ENCODE data around the gene NBPF3. TPM values are rescaled to one million over a fixed set of nuclear protein-coding genes. Genes with fewer than 3 reads are reported as not detected.
"Not testable (repeated sequence)": the region's sequence is repeated elsewhere in the genome, so short reads cannot be mapped to it uniquely, and the experiment has no call there.

NBPF3 gene
- total and polyA plus RNA-seq, 2 donors from 2014 or later: 5.5 to 12.0 TPM

GRCh38 chr1:21392587-21393263, 47.2 kb upstream of the NBPF3 start:
- Histone ChIP-seq H3K9ac (ENCODE audit: low read length in 3 of 3) (no peak overlapping the region), H3K4me1 (ENCODE audit: control insufficient read depth in 2 of 3, insufficient read depth in 2 of 3, low read depth in 1 of 3, low read length in 3 of 3) (no peaks in the 10 kb centered on the region), H3K4me3 (ENCODE audit: low read length in 3 of 3) (no peak overlapping the region), H3K9me3 (ENCODE audit: control insufficient read depth in 2 of 3, insufficient read depth in 1 of 3, low read length in 3 of 3) (no peaks in the 10 kb centered on the region), H3K36me3 (ENCODE audit: control insufficient read depth in 2 of 3, insufficient read depth in 3 of 3, low read length in 3 of 3) (no peaks in the 10 kb centered on the region), H3K27ac (ENCODE audit: low read depth in 2 of 2, low read length in 2 of 2) (no peak overlapping the region), H3K27me3 (ENCODE audit: control insufficient read depth, insufficient read depth, low read length) (no peaks in the 10 kb centered on the region)
- intact Hi-C loops (cut with DNase I): no loop called here
- FAIRE-seq (no peak), DNase-seq (no peak)
- TF ChIP-seq CTCF (IDR thresholded peaks at IDR 0.05; ENCODE audit: borderline replicate concordance, extremely low read depth, insufficient read depth): no peak

GRCh38 chr1:21396516-21396915, 43.4 kb upstream of the NBPF3 start:
- Histone ChIP-seq H3K36me3 (ENCODE audit: control insufficient read depth in 2 of 3, insufficient read depth in 3 of 3, low read length in 3 of 3) (no peaks in the 10 kb centered on the region), H3K27ac (ENCODE audit: low read depth in 2 of 2, low read length in 2 of 2) (no peak overlapping the region), H3K9me3 (ENCODE audit: control insufficient read depth in 2 of 3, insufficient read depth in 1 of 3, low read length in 3 of 3) (no peaks in the 10 kb centered on the region), H3K4me1 (ENCODE audit: control insufficient read depth in 2 of 3, insufficient read depth in 2 of 3, low read depth in 1 of 3, low read length in 3 of 3) (no peaks in the 10 kb centered on the region), H3K9ac (ENCODE audit: low read length in 3 of 3) (no peak overlapping the region), H3K4me3 (ENCODE audit: low read length in 3 of 3) (no peak overlapping the region), H3K27me3 (ENCODE audit: control insufficient read depth, insufficient read depth, low read length) (no peaks in the 10 kb centered on the region)
- no peak for FAIRE-seq
- DNase-seq: no peak
- no peak for TF ChIP-seq CTCF (IDR thresholded peaks at IDR 0.05; ENCODE audit: borderline replicate concordance, extremely low read depth, insufficient read depth)
- intact Hi-C loops (cut with DNase I): no loop called here

- no peak overlapping the region for H3K27ac ChIP-seq (ENCODE audit: low read depth in 2 of 2, low read length in 2 of 2)
- H3K36me3 ChIP-seq (ENCODE audit: control insufficient read depth in 2 of 3, insufficient read depth in 3 of 3, low read length in 3 of 3): no peaks in the 10 kb centered on the region
- H3K4me1 ChIP-seq (ENCODE audit: control insufficient read depth in 2 of 3, insufficient read depth in 2 of 3, low read depth in 1 of 3, low read length in 3 of 3): no peaks in the 10 kb centered on the region
- intact Hi-C loops (cut with DNase I): no loop called here
- peak in 4 of 5 donors; percentile 20 to 42 (median 24) for DNase-seq
- H3K9me3 ChIP-seq (ENCODE audit: control insufficient read depth in 2 of 3, insufficient read depth in 1 of 3, low read length in 3 of 3): no peaks in the 10 kb centered on the region
- no peak overlapping the region for H3K4me3 ChIP-seq (ENCODE audit: low read length in 3 of 3)
- H3K27me3 ChIP-seq (ENCODE audit: control insufficient read depth, insufficient read depth, low read length): no peaks in the 10 kb centered on the region
- no peak overlapping the region for H3K9ac ChIP-seq (ENCODE audit: low read length in 3 of 3)
- no peak for FAIRE-seq
- TF ChIP-seq CTCF (IDR thresholded peaks at IDR 0.05; ENCODE audit: borderline replicate concordance, extremely low read depth, insufficient read depth): no peak
Measured at GRCh38 chr1:21397813-21398188, 42.1 kb upstream of the NBPF3 start.

- H3K27ac ChIP-seq (ENCODE audit: low read depth in 2 of 2, low read length in 2 of 2); H3K9me3 ChIP-seq (ENCODE audit: control insufficient read depth in 2 of 3, insufficient read depth in 1 of 3, low read length in 3 of 3); DNase-seq; H3K27me3 ChIP-seq (ENCODE audit: control insufficient read depth, insufficient read depth, low read length); H3K4me1 ChIP-seq (ENCODE audit: control insufficient read depth in 2 of 3, insufficient read depth in 2 of 3, low read depth in 1 of 3, low read length in 3 of 3); H3K4me3 ChIP-seq (ENCODE audit: low read length in 3 of 3); FAIRE-seq; intact Hi-C loops (cut with DNase I); H3K9ac ChIP-seq (ENCODE audit: low read length in 3 of 3); H3K36me3 ChIP-seq (ENCODE audit: control insufficient read depth in 2 of 3, insufficient read depth in 3 of 3, low read length in 3 of 3): not testable (repeated sequence)
Measured at GRCh38 chr1:21401726-21402346, 38.1 kb upstream of the NBPF3 start.

Measured in kidney (tissue), 14 donors.